ENCODE results near the gene SCARB1.
"Not testable (repeated sequence)": the region's sequence is repeated elsewhere in the genome, so short reads cannot be mapped to it uniquely, and the experiment has no call there.

The SCARB1 gene

GRCh38 chr12:124863416-124864325 is at the start of gene SCARB1:
Gene SCARB1, minus strand, starts transcription at chr12:124863864. Its CDS starts 144 bp downstream, at chr12:124863720.
- peak; percentile 54 for DNase-seq (ENCODE audit: low read depth)

DNA sequence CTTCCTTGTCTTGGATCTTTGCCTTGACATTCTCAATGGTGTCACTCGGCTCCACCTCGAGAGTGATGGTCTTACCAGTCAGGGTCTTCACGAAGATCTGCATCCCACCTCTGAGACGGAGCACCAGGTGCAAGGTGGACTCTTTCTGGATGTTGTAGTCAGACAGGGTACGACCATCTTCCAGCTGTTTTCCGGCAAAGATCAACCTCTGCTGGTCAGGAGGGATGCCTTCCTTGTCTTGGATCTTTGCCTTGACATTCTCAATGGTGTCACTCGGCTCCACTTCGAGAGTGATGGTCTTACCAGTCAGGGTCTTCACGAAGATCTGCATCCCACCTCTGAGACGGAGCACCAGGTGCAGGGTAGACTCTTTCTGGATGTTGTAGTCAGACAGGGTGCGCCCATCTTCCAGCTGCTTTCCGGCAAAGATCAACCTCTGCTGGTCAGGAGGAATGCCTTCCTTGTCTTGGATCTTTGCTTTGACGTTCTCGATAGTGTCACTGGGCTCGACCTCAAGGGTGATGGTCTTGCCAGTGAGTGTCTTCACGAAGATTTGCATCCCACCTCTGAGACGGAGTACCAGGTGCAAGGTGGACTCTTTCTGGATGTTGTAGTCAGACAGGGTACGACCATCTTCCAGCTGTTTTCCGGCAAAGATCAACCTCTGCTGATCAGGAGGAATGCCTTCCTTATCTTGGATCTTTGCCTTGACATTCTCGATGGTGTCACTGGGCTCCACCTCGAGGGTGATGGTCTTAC is 49.0 kb upstream of the SCARB1 start:
- not testable (repeated sequence) for DNase-seq (ENCODE audit: low read depth)

DNA sequence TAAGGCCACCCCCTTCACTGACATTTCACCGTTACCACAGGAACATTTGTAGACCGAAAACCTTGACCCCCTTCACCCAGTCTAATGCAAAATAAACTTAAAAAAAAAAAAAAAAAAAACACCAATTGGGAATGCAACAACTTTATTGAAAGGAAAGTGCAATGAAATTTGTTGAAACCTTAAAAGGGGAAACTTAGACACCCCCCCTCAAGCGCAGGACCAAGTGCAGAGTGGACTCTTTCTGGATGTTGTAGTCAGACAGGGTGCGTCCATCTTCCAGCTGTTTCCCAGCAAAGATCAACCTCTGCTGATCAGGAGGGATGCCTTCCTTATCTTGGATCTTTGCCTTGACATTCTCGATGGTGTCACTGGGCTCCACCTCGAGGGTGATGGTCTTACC is 47.9 kb upstream of the SCARB1 start:
- not testable (repeated sequence) for DNase-seq (ENCODE audit: low read depth)

DNA sequence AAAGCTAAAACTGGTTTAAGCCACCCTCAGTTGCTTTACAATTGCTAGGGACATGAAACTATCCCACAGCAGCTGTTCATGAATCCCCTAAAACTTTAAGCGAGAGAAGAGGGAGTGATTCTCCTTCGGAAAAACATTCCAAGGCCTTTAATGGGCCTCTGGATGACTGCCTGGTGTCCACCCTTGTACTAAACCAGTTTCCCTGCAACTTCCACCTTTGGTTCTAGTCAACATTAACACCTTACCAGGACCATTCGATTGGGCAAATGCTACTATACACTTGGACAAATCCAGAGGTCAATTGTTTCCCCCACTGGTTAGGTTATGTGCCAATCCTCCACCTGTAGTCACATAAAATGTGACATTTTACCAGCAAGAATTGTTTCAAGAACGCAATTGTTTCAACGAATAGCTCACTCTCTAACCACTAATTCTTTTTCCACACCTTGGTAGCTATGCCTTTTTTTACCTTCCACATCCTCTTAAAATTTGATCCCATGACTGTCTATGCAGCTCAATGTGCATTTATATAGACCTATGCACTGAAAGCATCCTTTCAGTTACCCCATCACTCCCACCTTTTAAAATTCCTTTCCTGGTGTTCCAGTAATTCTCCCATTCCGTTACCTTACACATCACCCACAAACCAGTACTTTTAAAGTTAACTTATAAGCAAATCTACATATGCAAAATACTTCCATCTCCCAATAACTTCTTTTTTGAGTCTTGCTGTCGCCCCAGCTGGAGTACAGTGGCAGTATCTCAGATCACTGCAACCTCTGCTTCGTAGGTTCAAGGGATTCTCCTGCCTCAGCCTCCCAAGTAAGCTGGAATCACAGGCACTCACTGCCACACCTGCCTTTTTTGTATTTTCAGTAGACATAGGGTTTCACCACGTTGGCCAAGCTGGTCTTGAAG is 47.2 kb upstream of the SCARB1 start:
- no peak for DNase-seq (ENCODE audit: low read depth)

GRCh38 chr12:124909831-124910560 is 46.3 kb upstream of the SCARB1 start:
- no peak for DNase-seq (ENCODE audit: low read depth)

GRCh38 chr12:124906606-124907261 is 43.1 kb upstream of the SCARB1 start:
- DNase-seq (ENCODE audit: low read depth) = peak; percentile 72

- no peak for DNase-seq (ENCODE audit: low read depth)
Measured at GRCh38 chr12:124904306-124905098, 40.8 kb upstream of the SCARB1 start.

GRCh38 chr12:124902916-124903315 is 39.3 kb upstream of the SCARB1 start:
- no peak for DNase-seq (ENCODE audit: low read depth)

- DNase-seq (ENCODE audit: low read depth) = no peak
Measured at GRCh38 chr12:124901003-124901402, 37.3 kb upstream of the SCARB1 start.

DNA sequence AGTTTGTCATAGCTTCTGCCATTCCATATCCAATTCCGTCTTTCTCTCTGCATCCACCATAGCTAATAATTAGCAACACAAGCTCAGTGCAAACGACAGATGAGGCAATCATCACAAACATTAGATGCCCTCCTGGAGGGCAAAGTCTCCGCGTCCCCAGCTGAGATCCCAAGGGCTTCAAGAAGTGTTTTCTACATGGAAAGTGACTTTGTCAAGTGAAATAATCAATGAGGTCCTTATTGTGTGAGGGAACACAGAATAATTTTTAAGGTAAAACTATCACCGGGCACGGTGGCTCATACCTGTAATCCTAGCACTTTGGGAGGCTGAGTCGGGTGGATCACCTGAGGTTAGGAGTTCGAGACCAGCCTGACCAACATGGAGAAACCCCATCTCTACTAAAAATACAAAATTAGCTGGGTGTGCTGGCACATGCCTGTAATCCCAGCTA is 36.7 kb upstream of the SCARB1 start:
- DNase-seq (ENCODE audit: low read depth) = not testable (repeated sequence)

GRCh38 chr12:124898923-124899294 is 35.2 kb upstream of the SCARB1 start:
- no peak for DNase-seq (ENCODE audit: low read depth)

GRCh38 chr12:124898200-124898922 is 34.7 kb upstream of the SCARB1 start:
- peak; percentile 25 for DNase-seq (ENCODE audit: low read depth)

GRCh38 chr12:124896461-124896860 is 32.8 kb upstream of the SCARB1 start:
- no peak for DNase-seq (ENCODE audit: low read depth)

GRCh38 chr12:124893792-124894516 is 30.3 kb upstream of the SCARB1 start:
- no peak for DNase-seq (ENCODE audit: low read depth)

GRCh38 chr12:124888260-124888659 is 24.6 kb upstream of the SCARB1 start:
- no peak for DNase-seq (ENCODE audit: low read depth)

GRCh38 chr12:124887766-124888165 is 24.1 kb upstream of the SCARB1 start:
- DNase-seq (ENCODE audit: low read depth) = not testable (repeated sequence)

DNA sequence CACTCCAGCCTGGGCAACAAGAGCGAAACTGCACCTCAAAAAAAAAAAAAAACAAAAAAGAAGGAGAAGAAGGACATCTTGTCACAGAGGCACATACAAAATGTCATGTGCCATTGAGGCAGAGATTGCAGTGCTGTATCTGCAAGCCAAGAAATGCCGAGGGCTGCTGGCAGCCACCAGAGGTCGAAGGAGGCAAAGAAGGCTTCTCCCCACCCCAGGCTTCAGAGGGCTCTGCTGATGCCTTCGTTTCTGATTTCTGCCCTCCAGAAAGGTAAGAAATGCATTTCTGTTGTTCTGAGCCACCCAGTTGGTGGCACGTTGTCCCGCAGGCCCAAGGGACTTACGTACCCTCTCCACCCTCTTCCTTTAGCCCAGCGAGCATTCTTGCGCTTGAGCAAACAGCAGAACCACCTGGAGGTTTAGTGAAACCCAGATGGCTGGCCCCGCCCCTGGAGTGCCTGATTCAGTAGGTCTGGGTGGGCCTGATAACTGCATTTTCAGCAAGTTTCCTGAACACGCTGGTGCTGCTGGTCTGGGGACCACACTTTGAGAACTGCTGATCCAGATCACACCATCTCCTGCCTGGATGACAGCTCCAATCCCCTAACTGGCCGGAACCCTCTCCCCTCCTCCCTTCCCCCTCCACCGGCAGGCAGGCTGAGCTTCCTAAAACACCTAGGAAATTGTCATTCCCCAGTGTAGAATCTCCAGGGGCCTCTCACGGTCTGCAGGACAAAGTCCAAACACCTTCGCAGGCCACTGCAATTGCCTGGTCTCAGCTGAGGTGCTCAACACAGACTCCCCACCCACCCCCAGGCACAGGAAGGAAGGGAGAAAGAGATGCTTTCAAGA is 21.1 kb upstream of the SCARB1 start:
- no peak for DNase-seq (ENCODE audit: low read depth)
